SU-DHL-6 (cell line): ENCODE measurements around the gene AKAP6.

ENCODE experiments used
- H2AFZ ChIP-seq: fragments of 200-600 bp; sonication (generic); 2 replicates; pipeline ENCODE4 v1.6.1; 2014; ENCODE audit warnings: low read depth, mild to moderate bottlenecking, moderate library complexity, mixed read lengths, antibody characterized with exemption, low read length; ENCODE audit not compliant: severe bottlenecking
- H3F3A ChIP-seq: fragments of 200-600 bp; shearing (Covaris generic); 2 replicates; pipeline ENCODE4 v1.6.0; 2016; ENCODE audit warnings: antibody characterized with exemption, mild to moderate bottlenecking; ENCODE audit not compliant: insufficient read depth
- H3K27ac ChIP-seq: fragments of 200-600 bp; sonication (generic); 2 replicates; pipeline ENCODE4 v1.5.1; 2016; ENCODE audit warnings: low read depth, mild to moderate bottlenecking, low read length, moderate library complexity, mixed read lengths
- H3K27me3 ChIP-seq: fragments of 200-600 bp; sonication (generic), shearing (Covaris generic); 2 replicates; pipeline ENCODE4 v1.6.0; 2014; ENCODE audit warnings: mild to moderate bottlenecking, low read length
- H3K36me3 ChIP-seq: fragments of 200-600 bp; sonication (generic); 2 replicates; pipeline ENCODE4 v1.6.1; 2014; ENCODE audit warnings: mild to moderate bottlenecking, low read length, mixed read lengths
- H3K4me2 ChIP-seq: fragments of 300-600, 200-600 bp; shearing (Covaris generic), sonication (generic); 2 replicates; pipeline ENCODE4 v1.6.0; 2014; ENCODE audit warnings: low read length, low read depth, mild to moderate bottlenecking; ENCODE audit not compliant: poor library complexity, severe bottlenecking
- H3K4me3 ChIP-seq: fragments of 200-600 bp; sonication (generic); 2 replicates; pipeline ENCODE4 v1.5.1; 2014; ENCODE audit warnings: antibody characterized with exemption, low read length, mild to moderate bottlenecking, mixed read lengths; ENCODE audit not compliant: insufficient read depth, poor library complexity, severe bottlenecking
- H3K79me2 ChIP-seq: fragments of 200-600 bp; sonication (generic); 2 replicates; pipeline ENCODE4 v1.6.1; 2014; ENCODE audit warnings: mild to moderate bottlenecking, low read length, moderate library complexity; ENCODE audit not compliant: insufficient read depth
- H3K9ac ChIP-seq: fragments of 200-600 bp; sonication (generic); 2 replicates; pipeline ENCODE4 v1.7.0; 2014; ENCODE audit warnings: mild to moderate bottlenecking, low read length
- H3K9me2 ChIP-seq: fragments of 200-600 bp; sonication (generic); replicated peaks from 2 replicates; pipeline ENCODE4 v1.6.1; 2014; ENCODE audit warnings: low read length; ENCODE audit not compliant: insufficient read depth
- H3K9me3 ChIP-seq: fragments of 200-600 bp; sonication (generic); 2 replicates; pipeline ENCODE4 v1.6.1; 2014; ENCODE audit warnings: low read length, mixed read lengths; ENCODE audit not compliant: insufficient read depth
- H4K20me1 ChIP-seq: fragments of 200-600 bp; sonication (generic); 2 replicates; pipeline ENCODE4 v1.6.1; 2014; ENCODE audit warnings: low read depth, mild to moderate bottlenecking, antibody characterized with exemption, low read length, moderate library complexity, mixed read lengths
- EZH2phosphoT487 ChIP-seq: fragments of 200-600 bp; sonication (generic), shearing (Covaris generic); conservative IDR thresholded peaks from 2 replicates; pipeline ENCODE4 v1.6.1; 2018; ENCODE audit warnings: mild to moderate bottlenecking, antibody characterized with exemption, low read length, moderate library complexity, mixed read lengths
- TF ChIP-seq, protein P1 (sequence below): fragments of 200-600 bp; sonication (generic); IDR thresholded peaks from one replicate; pipeline ENCODE4 v1.5.1; 2017; ENCODE audit warnings: antibody characterized with exemption, mild to moderate bottlenecking, low read length, moderate library complexity; ENCODE audit not compliant: insufficient read depth, poor library complexity, severe bottlenecking

AKAP6 gene

DNA sequence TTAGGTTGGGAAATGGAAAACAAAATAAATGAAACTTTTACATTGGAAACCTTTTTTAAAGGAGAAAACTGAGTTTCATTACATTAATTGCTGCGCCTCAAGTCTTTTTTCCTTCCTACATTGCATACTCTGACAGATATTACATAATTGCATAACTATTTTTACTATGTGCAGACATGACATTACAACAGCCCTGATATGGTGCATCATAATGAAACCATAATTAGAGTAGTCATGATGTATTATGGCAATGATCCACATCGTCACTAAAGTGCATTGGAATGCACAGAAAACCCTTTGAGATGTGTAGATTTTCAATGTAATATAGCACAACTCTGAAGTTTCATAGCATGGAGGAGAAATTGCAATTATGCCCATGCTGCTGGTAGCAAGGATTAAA, 391.8 kb downstream of the AKAP6 start:
- Histone ChIP-seq H4K20me1 (no peaks in the 10 kb centered on the region), H2AFZ (no peak overlapping the region), H3K4me2 (no peak overlapping the region), H3K27me3 (no peaks in the 10 kb centered on the region), H3K9me3 (no peaks in the 10 kb centered on the region), H3K9ac (no peak overlapping the region), H3K9me2 (no peaks in the 10 kb centered on the region), H3K36me3 (no peaks in the 10 kb centered on the region), H3F3A (no peaks in the 10 kb centered on the region), H3K27ac (no peak overlapping the region), H3K79me2 (no peaks in the 10 kb centered on the region), H3K4me3 (no peak overlapping the region)
- TF ChIP-seq, protein P1, sequence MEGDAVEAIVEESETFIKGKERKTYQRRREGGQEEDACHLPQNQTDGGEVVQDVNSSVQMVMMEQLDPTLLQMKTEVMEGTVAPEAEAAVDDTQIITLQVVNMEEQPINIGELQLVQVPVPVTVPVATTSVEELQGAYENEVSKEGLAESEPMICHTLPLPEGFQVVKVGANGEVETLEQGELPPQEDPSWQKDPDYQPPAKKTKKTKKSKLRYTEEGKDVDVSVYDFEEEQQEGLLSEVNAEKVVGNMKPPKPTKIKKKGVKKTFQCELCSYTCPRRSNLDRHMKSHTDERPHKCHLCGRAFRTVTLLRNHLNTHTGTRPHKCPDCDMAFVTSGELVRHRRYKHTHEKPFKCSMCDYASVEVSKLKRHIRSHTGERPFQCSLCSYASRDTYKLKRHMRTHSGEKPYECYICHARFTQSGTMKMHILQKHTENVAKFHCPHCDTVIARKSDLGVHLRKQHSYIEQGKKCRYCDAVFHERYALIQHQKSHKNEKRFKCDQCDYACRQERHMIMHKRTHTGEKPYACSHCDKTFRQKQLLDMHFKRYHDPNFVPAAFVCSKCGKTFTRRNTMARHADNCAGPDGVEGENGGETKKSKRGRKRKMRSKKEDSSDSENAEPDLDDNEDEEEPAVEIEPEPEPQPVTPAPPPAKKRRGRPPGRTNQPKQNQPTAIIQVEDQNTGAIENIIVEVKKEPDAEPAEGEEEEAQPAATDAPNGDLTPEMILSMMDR: no peak
- TF ChIP-seq EZH2phosphoT487: no peak

DNA sequence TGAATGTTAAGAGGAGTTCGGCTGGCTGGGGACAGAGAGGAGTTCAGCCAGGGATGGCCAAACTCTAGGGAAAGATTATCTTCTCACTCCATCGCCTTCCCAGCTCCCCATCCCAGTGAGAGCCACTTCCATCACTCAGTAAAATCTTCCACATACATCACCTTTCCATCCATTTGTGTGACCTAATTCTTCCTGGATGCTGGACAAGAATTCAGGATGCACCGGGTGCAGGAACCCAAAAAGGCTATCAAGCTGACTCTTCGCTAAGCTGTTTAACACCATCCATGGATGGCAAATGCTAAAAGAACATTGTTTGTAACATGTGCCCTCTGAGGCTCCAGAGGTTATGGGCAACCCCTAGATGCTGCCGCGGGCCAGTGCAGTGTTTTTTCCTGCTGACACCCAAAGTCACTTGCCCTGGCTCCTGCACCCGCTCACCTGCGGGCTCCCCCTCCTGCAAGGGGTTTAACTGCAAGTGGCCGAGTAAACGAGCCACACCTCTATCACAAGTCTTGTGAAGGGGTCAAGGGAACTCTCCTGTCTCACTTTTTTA, 393.6 kb downstream of the AKAP6 start:
- Histone ChIP-seq H3K9ac (no peak overlapping the region), H3K9me2 (no peaks in the 10 kb centered on the region), H3K4me3 (no peak overlapping the region), H3K27me3 (no peaks in the 10 kb centered on the region), H3F3A (no peaks in the 10 kb centered on the region), H4K20me1 (no peaks in the 10 kb centered on the region), H2AFZ (no peak overlapping the region), H3K79me2 (no peaks in the 10 kb centered on the region), H3K27ac (no peak overlapping the region), H3K36me3 (no peaks in the 10 kb centered on the region), H3K9me3 (no peaks in the 10 kb centered on the region), H3K4me2 (no peak overlapping the region)
- TF ChIP-seq, protein P1: no peak
- no peak for TF ChIP-seq EZH2phosphoT487

- Histone ChIP-seq H2AFZ (no peak overlapping the region), H4K20me1 (no peaks in the 10 kb centered on the region), H3K9me2 (no peaks in the 10 kb centered on the region), H3K4me2 (no peak overlapping the region), H3K36me3 (no peaks in the 10 kb centered on the region), H3K27ac (no peak overlapping the region), H3K79me2 (no peaks in the 10 kb centered on the region), H3K9ac (no peak overlapping the region), H3F3A (no peaks in the 10 kb centered on the region), H3K27me3 (no peaks in the 10 kb centered on the region), H3K9me3 (no peaks in the 10 kb centered on the region), H3K4me3 (no peak overlapping the region)
- TF ChIP-seq EZH2phosphoT487: no peak
- TF ChIP-seq, protein P1: no peak
Observed at GRCh38 chr14:32724867-32725471, 395.9 kb downstream of the AKAP6 start.
